ENCODE data around the gene NACC2.

DNA sequence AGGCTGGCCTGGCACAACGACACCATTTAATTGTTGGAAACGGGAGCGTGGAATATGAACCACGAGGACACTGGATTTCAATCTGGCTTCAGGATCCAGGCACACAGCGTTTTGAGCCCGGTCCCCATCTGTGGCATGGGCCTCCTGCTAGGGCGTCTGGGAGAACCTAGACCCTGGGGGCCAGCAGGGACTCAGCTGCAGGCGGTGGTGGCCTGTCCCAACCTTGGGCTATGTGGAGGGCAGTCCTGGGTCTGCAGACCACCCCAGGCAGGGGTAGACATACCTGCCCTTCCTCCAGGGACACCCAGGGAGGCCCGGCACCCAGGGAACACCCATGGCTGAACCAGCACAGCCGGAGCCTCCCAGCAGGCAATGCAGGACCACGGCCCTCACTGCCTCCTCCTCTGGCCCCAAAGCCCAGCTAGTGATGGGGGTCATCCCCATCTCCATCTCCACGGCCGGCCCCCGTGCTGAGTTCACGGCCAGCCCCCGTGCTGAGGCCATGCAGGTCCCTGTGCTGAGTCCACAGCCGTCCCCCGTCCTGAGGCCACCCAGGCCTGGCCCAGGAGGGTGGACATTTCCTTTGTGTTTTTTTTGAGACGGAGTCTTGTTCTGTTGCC lies 115.4 kb downstream of the NACC2 start:
- TF ChIP-seq, protein P1, sequence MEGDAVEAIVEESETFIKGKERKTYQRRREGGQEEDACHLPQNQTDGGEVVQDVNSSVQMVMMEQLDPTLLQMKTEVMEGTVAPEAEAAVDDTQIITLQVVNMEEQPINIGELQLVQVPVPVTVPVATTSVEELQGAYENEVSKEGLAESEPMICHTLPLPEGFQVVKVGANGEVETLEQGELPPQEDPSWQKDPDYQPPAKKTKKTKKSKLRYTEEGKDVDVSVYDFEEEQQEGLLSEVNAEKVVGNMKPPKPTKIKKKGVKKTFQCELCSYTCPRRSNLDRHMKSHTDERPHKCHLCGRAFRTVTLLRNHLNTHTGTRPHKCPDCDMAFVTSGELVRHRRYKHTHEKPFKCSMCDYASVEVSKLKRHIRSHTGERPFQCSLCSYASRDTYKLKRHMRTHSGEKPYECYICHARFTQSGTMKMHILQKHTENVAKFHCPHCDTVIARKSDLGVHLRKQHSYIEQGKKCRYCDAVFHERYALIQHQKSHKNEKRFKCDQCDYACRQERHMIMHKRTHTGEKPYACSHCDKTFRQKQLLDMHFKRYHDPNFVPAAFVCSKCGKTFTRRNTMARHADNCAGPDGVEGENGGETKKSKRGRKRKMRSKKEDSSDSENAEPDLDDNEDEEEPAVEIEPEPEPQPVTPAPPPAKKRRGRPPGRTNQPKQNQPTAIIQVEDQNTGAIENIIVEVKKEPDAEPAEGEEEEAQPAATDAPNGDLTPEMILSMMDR (optimal IDR thresholded peaks at IDR 0.05 in 1 of 3, IDR thresholded peaks at IDR 0.05 in 1 of 3, conservative IDR thresholded peaks at IDR 0.05 in 1 of 3; ENCODE audit: extremely low read depth in 1 of 3, insufficient read depth in 2 of 3, low read length in 3 of 3) = no peak
- TF ChIP-seq EZH2 (IDR thresholded peaks at IDR 0.05; ENCODE audit: low read length) = no peak
